OCI-LY1 (cell line): ENCODE measurements around the gene GALNT10.

Experiments
- H2AFZ ChIP-seq: fragments of 200-600 bp; sonication (generic), shearing (Covaris generic); 2 replicates; pipeline ENCODE4 v1.6.0; 2014; ENCODE audit warnings: antibody characterized with exemption, mild to moderate bottlenecking, low read length
- H3F3A ChIP-seq: fragments of 200-600 bp; sonication (generic), shearing (Covaris generic); 2 replicates; pipeline ENCODE4 v1.6.0; 2014; ENCODE audit warnings: mild to moderate bottlenecking, antibody characterized with exemption, low read length, moderate library complexity; ENCODE audit not compliant: insufficient read depth
- H3K27ac ChIP-seq: fragments of 200-600 bp; sonication (generic); 2 replicates; pipeline ENCODE4 v1.5.1; 2014; ENCODE audit warnings: low read length, mixed run types, mild to moderate bottlenecking, low read depth; ENCODE audit not compliant: poor library complexity, severe bottlenecking
- H3K27me3 ChIP-seq: fragments of 200-600 bp; sonication (generic); 2 replicates; pipeline ENCODE4 v1.6.0; 2014; ENCODE audit warnings: antibody characterized with exemption, mild to moderate bottlenecking, low read length, moderate library complexity; ENCODE audit not compliant: insufficient read depth
- H3K36me3 ChIP-seq: fragments of 200-600 bp; sonication (generic); 2 replicates; pipeline ENCODE4 v1.6.1; 2014; ENCODE audit warnings: mild to moderate bottlenecking, antibody characterized with exemption, low read length, moderate library complexity, mixed read lengths; ENCODE audit not compliant: insufficient read depth
- H3K4me1 ChIP-seq: fragments of 200-600 bp; sonication (generic); 2 replicates; pipeline ENCODE4 v1.5.1; 2014; ENCODE audit warnings: mild to moderate bottlenecking, low read length, moderate library complexity; ENCODE audit not compliant: insufficient read depth, severe bottlenecking
- H3K4me2 ChIP-seq: fragments of 200-600 bp; sonication (generic), shearing (Covaris generic); 2 replicates; pipeline ENCODE4 v1.6.1; 2014; ENCODE audit warnings: low read length
- H3K4me3 ChIP-seq: fragments of 200-600 bp; sonication (generic); 2 replicates; pipeline ENCODE4 v1.5.1; 2014; ENCODE audit warnings: low read length, low read depth, mild to moderate bottlenecking, mixed read lengths; ENCODE audit not compliant: poor library complexity, severe bottlenecking
- H3K79me2 ChIP-seq: fragments of 200-600 bp; shearing (Covaris generic); 2 replicates; pipeline ENCODE4 v1.6.1; 2016; ENCODE audit warnings: mixed run types, low read length, mixed read lengths; ENCODE audit not compliant: insufficient read depth
- H3K9ac ChIP-seq: fragments of 200-600 bp; sonication (generic), shearing (Covaris generic); 2 replicates; pipeline ENCODE4 v1.6.1; 2014; ENCODE audit warnings: mild to moderate bottlenecking, low read length, mixed read lengths
- H3K9me2 ChIP-seq: fragments of 200-600 bp; sonication (generic), shearing (Covaris generic); 2 replicates; pipeline ENCODE4 v1.6.1; 2014; ENCODE audit warnings: low read depth, mild to moderate bottlenecking, low read length, mixed read lengths
- H3K9me3 ChIP-seq: fragments of 200-600 bp; shearing (Covaris generic); 2 replicates; pipeline ENCODE4 v1.6.1; 2014; ENCODE audit warnings: low read length, mixed read lengths
- H4K20me1 ChIP-seq: fragments of 200-600 bp; sonication (generic), shearing (Covaris generic); 2 replicates; pipeline ENCODE4 v1.6.0; 2016; ENCODE audit warnings: mild to moderate bottlenecking, low read length; ENCODE audit not compliant: insufficient read depth
- EZH2 ChIP-seq: fragments of 200-600 bp; sonication (generic), shearing (Covaris generic); IDR thresholded peaks from 2 replicates; pipeline ENCODE4 v1.8.0; 2017; ENCODE audit warnings: borderline replicate concordance, mixed run types, mild to moderate bottlenecking, antibody characterized with exemption, low read length, moderate library complexity, mixed read lengths
- TF ChIP-seq, protein P1 (sequence below): fragments of 200-600 bp; sonication (generic), shearing (Covaris generic); IDR thresholded peaks from 2 replicates; pipeline ENCODE4 v1.5.1; 2017; ENCODE audit warnings: mild to moderate bottlenecking, antibody characterized with exemption, low read length, moderate library complexity, mixed read lengths

The GALNT10 gene

DNA sequence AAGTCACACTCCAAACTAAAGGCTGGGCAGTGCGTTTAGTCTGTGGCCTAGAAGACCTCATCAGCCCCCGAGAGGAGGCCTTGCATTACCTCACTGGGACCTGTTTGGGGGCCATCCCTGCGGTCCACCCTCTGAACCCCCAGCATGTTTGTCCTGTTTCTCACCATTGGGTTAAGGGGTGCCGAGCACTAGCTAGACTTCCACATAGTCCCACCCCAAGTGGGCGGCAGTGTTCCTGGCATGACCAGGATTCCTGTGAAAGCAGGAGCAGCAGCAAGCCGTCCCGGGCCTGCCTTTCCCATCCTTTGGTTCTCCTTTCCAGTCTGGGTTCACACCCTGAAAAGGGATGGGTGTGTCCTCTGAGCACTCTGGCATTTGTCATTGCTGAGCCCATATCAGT lies 228.7 kb downstream of the GALNT10 start:
- Histone ChIP-seq H3K27ac (no peak overlapping the region), H3K9me2 (no peaks in the 10 kb centered on the region), H3K79me2 (no peaks in the 10 kb centered on the region), H3K4me3 (no peak overlapping the region), H4K20me1 (no peaks in the 10 kb centered on the region), H3K9ac (no peak overlapping the region), H2AFZ (no peak overlapping the region), H3K27me3 (no peaks in the 10 kb centered on the region), H3K36me3 (no peaks in the 10 kb centered on the region; the same call in 1 of the 2 replicates), H3K4me1 (peaks cover 14% of the 10 kb centered on the region), H3K9me3 (peaks cover 5% of the 10 kb centered on the region; the same call in 1 of the 2 replicates), H3K4me2 (no peak overlapping the region), H3F3A (no peaks in the 10 kb centered on the region)
- TF ChIP-seq EZH2 = no peak
- TF ChIP-seq, protein P1, sequence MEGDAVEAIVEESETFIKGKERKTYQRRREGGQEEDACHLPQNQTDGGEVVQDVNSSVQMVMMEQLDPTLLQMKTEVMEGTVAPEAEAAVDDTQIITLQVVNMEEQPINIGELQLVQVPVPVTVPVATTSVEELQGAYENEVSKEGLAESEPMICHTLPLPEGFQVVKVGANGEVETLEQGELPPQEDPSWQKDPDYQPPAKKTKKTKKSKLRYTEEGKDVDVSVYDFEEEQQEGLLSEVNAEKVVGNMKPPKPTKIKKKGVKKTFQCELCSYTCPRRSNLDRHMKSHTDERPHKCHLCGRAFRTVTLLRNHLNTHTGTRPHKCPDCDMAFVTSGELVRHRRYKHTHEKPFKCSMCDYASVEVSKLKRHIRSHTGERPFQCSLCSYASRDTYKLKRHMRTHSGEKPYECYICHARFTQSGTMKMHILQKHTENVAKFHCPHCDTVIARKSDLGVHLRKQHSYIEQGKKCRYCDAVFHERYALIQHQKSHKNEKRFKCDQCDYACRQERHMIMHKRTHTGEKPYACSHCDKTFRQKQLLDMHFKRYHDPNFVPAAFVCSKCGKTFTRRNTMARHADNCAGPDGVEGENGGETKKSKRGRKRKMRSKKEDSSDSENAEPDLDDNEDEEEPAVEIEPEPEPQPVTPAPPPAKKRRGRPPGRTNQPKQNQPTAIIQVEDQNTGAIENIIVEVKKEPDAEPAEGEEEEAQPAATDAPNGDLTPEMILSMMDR = no peak

DNA sequence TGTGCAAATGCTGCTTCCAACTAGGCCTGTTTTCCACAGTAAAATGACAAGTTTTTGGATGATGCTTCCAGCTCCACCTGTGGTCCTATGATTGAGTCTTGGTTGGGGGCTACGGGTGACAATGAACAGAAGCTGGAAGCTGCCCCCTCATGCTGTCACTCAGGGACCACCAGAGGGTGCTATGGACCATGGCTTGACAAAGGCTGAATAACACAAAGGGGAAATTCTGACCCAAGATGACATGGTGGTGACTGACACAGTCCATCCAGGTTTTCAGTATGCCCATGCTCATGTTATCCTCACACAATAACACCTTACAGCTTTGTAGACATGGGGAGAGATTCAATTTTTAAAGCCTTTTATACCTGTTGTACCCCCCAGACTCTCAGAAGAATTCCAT lies 231.3 kb downstream of the GALNT10 start:
- no peak for TF ChIP-seq EZH2
- TF ChIP-seq, protein P1 = peak; percentile 72
- H3K4me3 ChIP-seq = no peak overlapping the region

DNA sequence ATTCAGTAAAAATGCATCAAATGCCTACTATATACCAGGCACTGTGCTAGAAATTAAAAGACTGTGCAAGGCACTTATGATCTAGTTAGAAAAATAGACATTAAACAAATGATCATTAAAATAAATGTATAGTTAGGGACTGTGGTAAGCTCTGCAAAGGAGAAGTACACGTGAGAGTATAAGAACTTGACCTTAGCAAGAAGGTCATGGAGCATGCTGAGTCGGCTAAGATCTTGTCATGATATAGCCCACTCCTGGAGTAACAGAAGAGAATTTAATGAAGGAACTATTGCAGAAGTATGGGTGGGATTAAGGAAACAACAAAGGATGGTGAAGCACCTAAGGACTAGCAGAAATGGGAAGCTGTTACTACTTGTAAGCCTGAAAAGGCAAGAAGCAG lies 231.8 kb downstream of the GALNT10 start:
- no peak overlapping the region for H3K4me2 ChIP-seq
- H3K79me2 ChIP-seq = no peaks in the 10 kb centered on the region
- no peaks in the 10 kb centered on the region; the same call in 1 of the 2 replicates for H3K36me3 ChIP-seq
- H3K4me1 ChIP-seq = no peaks in the 10 kb centered on the region
- H3K27me3 ChIP-seq = no peaks in the 10 kb centered on the region
- H3K9me3 ChIP-seq = peaks cover 5% of the 10 kb centered on the region; the same call in 1 of the 2 replicates
- H2AFZ ChIP-seq = no peak overlapping the region
- no peaks in the 10 kb centered on the region for H3K9me2 ChIP-seq
- H4K20me1 ChIP-seq = no peaks in the 10 kb centered on the region
- H3F3A ChIP-seq = no peaks in the 10 kb centered on the region
- no peak overlapping the region for H3K9ac ChIP-seq
- TF ChIP-seq, protein P1 = no peak
- TF ChIP-seq EZH2 = no peak
- no peak overlapping the region for H3K27ac ChIP-seq
- no peak overlapping the region for H3K4me3 ChIP-seq

More for the DNA sequence above, 231.3 kb downstream of the GALNT10 start:
- no peak overlapping the region for H3K9ac ChIP-seq
- no peaks in the 10 kb centered on the region for H3F3A ChIP-seq
- H3K27ac ChIP-seq = no peak overlapping the region
- peaks cover 2% of the 10 kb centered on the region for H3K4me1 ChIP-seq
- H4K20me1 ChIP-seq = no peaks in the 10 kb centered on the region
- no peak overlapping the region for H3K4me2 ChIP-seq
- no peaks in the 10 kb centered on the region for H3K9me2 ChIP-seq
- H3K36me3 ChIP-seq = no peaks in the 10 kb centered on the region; the same call in 1 of the 2 replicates
- no peaks in the 10 kb centered on the region for H3K27me3 ChIP-seq
- H2AFZ ChIP-seq = no peak overlapping the region
- H3K9me3 ChIP-seq = peaks cover 5% of the 10 kb centered on the region; the same call in 1 of the 2 replicates
- no peaks in the 10 kb centered on the region for H3K79me2 ChIP-seq
